NCI-H2227 treated with DMSO at 0.1 percent for 48 hours (cell line): Measurements from ENCODE around the gene FBXO11.

Experiments
- DNase-seq: peaks from one replicate; lab custom pipeline; 2025; lab: John Stamatoyannopoulos, UW

Gene FBXO11

GRCh38 chr2:47849368-47849767 is 56.9 kb downstream of the FBXO11 start:
- DNase-seq: no peak

GRCh38 chr2:47844162-47844561 is 62.1 kb downstream of the FBXO11 start:
- no peak for DNase-seq

- no peak for DNase-seq
Observed at GRCh38 chr2:47843407-47843806, 62.9 kb downstream of the FBXO11 start.

- no peak for DNase-seq
Observed at GRCh38 chr2:47842846-47843245, 63.5 kb downstream of the FBXO11 start.

GRCh38 chr2:47838686-47839085 is 67.6 kb downstream of the FBXO11 start:
- DNase-seq: no peak

DNA sequence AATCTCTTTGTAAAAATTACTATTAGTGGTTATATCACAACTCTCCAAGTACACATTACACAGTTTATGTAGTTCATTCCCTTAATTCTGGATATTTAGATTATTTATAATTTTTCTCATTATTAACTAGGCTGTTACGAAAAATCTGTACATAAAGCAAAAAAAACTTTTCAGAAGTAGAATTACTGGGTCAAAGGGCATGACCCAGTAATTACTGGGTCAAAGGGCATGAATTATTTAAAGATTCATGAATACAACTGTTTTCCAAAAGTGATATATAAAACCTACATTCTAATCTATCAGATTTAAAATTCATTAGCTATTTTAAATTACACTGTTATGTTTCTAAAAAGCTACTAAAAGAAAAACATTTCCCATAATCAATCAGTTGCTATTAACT is 68.0 kb downstream of the FBXO11 start:
- no peak for DNase-seq

DNA sequence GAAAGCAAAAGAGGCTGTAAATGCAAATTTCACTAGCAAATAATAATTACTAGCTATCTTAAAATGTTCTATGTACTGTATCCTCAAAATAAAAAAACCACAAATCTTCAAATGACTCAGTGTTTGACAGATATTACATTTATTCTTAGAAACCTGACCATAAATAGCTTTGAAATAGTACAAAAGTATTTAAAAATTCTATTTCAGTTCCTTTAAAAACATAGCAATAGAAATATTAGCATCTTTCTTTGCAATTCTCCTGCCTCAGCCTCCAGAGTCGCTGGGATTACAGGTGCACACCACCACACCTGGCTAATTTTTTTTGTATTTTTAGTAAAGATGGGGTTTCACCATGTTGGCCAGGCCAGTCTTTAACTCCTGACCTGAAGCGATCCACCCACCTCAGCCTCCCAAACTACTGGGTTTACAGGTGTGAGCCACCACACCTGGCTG is 72.8 kb downstream of the FBXO11 start:
- DNase-seq: no peak

- DNase-seq: no peak
Observed at GRCh38 chr2:47822518-47822917, 83.8 kb downstream of the FBXO11 start.

DNA sequence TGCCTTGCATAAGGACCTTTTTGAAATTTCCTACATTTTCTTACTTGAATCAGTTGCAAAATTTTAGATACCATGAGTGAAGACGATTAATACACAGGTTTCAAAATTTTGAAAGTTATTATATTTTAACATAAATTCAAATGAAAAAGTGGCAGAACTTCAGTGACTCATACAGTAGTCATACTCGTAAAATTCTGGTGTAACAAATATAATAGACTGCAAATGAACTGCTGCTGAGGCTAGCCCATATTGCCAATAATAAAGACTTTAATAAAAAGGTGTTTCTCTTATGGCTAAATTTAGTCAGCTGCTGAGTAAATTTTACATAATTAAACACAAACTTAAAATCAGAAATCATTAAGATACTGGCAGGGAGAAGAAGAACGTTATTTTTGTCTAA is 86.5 kb downstream of the FBXO11 start:
- no peak for DNase-seq

GRCh38 chr2:47818777-47819176 is 87.5 kb downstream of the FBXO11 start:
- DNase-seq: no peak

DNA sequence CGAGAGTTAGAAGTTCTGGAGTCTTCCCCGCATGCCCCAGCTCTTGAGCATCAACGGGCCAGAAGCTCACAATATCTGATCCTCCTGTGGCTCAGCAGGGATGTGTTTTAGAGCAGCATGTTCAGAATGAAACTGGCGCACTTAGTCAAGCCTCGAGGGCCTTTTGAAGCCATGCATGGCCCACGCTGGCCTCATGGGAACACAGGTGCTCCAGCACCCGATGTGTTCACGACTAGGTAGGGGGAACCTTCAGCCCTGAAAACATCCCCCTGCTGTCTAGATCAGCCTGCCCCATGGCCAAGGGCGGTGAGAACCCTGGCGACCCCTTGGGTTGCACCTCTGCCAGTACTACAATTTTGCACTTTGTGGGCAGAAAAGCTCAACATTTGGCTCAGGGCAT is 90.5 kb downstream of the FBXO11 start:
- DNase-seq: no peak

- DNase-seq: no peak
Observed at GRCh38 chr2:47811668-47812067, 94.6 kb downstream of the FBXO11 start.

DNA sequence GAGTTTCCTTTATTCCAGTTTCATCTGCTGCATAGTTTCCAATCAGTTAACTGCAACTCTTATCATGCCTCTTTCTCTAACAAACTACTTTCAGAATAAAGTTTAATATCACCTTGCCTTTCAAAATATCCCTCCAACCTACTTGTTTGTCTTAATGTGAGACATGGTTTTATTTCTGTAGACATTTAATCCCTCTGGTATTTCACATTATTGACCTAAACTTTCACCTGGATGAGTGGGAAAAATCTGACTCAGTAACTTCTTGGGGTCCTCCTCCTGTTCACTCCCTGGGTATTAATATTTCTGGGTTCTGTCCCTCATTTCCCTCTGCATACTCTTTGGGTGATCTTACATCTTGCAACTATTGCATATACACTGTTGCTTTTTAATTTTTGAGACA is 95.4 kb downstream of the FBXO11 start:
- DNase-seq: no peak

DNA sequence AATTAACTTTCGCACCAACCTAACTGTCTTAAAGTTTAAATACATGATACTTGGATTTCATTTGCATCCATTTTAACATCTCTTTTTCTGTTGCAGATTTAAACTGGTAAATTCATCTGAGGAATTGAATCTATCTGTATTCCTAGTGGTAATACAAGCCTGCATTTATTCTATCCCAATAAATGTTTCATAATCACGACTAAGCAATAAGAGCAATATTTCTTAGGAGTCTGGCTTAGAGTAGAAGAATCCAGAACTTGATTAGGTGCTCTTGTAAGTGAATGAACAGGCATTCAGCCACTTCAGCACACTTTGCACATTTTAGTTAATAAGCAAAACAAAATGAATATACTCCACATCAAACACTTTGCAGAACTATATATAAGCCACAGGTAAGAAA is 96.4 kb downstream of the FBXO11 start:
- DNase-seq: no peak

- DNase-seq: peak; percentile 60
Observed at GRCh38 chr2:47808614-47809013, 97.7 kb downstream of the FBXO11 start.

DNA sequence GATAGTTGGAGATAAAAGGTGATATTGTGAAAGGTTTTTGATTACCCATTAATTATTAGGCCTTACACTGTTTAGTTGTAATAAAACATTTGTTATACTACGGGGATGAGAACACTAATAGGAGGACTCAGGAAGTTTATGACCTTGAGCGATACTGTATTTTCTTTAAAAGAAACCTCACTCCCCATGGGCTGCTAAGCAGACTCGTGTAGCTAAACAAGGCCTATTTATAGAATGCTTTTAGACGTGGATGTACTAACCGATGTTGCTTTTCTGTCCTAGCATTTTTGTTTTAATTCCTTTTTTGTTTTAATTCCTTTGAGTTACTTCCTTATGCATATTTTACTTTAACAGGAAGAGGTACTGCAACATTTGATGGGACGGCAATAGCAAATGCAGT is 100.4 kb downstream of the FBXO11 start:
- DNase-seq: no peak

GRCh38 chr2:47803770-47804169 is 102.5 kb downstream of the FBXO11 start:
- no peak for DNase-seq

DNA sequence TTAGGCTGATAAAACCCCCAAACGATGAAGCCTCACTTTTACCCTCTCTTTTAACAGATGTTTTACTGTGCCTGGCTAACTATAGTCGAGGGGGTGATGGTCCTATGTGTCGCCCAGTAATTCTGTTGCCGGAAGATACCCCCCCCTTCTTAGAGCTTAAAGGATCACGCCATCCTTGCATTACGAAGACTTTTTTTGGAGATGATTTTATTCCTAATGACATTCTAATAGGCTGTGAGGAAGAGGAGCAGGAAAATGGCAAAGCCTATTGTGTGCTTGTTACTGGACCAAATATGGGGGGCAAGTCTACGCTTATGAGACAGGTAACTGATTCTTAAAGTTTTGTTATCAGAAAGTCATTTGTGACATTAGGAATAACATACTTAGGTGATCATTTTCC is 102.9 kb downstream of the FBXO11 start:
- DNase-seq: no peak

GRCh38 chr2:47801118-47801517 is 105.2 kb downstream of the FBXO11 start:
- DNase-seq: no peak

DNA sequence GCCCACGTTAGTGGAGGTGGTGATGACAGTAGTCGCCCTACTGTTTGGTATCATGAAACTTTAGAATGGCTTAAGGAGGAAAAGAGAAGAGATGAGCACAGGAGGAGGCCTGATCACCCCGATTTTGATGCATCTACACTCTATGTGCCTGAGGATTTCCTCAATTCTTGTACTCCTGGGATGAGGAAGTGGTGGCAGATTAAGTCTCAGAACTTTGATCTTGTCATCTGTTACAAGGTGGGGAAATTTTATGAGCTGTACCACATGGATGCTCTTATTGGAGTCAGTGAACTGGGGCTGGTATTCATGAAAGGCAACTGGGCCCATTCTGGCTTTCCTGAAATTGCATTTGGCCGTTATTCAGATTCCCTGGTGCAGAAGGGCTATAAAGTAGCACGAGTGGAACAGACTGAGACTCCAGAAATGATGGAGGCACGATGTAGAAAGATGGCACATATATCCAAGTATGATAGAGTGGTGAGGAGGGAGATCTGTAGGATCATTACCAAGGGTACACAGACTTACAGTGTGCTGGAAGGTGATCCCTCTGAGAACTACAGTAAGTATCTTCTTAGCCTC is 107.2 kb downstream of the FBXO11 start:
- DNase-seq: no peak

DNA sequence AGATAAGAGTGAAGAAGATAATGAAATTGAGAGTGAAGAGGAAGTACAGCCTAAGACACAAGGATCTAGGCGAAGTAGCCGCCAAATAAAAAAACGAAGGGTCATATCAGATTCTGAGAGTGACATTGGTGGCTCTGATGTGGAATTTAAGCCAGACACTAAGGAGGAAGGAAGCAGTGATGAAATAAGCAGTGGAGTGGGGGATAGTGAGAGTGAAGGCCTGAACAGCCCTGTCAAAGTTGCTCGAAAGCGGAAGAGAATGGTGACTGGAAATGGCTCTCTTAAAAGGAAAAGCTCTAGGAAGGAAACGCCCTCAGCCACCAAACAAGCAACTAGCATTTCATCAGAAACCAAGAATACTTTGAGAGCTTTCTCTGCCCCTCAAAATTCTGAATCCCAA is 107.7 kb downstream of the FBXO11 start:
- no peak for DNase-seq

DNA sequence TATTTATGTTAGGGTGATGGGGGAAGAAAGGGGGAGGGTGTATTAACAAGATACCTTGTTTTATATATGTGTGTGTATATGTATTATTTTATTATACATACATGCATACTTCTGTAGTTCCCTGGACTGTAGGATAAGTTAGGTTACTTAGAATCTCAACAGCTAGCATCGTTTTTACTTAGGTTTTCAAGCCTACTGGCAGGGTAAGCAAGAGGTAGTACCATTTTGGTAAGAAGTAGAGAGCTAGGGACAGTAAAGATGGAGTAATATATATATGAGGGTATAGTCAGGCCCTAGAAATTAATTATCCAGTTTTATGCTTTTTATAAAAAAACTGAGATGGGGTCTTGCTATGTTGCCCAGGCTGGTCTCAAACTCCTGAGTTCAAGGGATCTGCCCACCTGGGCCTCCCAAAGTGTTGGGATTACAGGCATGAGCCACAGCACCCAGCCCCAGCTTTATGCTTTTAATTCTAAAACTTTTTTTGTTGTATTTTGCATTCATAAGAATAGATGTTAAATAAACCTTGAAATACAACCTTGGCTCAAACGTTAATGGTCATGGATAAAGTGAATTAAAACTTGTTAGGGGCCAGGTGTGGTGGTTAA is 110.1 kb downstream of the FBXO11 start:
- no peak for DNase-seq

- DNase-seq: no peak
Observed at GRCh38 chr2:47785986-47786385, 120.3 kb downstream of the FBXO11 start.

DNA sequence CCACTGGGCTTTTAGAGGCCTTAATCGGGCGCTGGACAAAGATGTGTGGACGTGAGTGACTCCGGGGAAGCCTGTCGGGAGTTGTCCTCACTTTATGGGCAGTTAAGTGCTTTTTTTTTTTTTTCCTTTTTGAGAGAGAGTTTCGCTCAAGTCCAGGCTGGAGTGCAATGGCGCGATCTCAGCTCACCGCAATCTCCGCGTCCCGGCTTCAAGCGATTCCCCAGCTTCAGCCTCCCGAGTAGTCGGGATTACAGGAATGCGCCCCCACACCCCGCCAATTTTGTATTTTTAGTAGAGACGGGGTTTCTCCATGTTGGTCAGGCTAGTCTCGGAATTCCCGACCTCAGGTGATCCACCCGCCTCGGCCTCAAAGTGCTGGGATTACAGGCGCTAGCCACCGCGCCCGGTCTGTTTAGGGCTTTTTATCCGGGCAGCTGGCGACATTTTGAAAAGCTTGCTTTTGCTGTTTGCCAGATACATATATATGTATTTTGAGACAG is 121.9 kb downstream of the FBXO11 start:
- DNase-seq: no peak
